EH (cell line): Measurements from ENCODE around the gene IDI2.
"Not testable (repeated sequence)": the region's sequence is repeated elsewhere in the genome, so short reads cannot be mapped to it uniquely, and the experiment has no call there.

Experiments used
- DNase-seq: peaks from one replicate; pipeline ENCODE4 v3.0.0-alpha.2; 2015; ENCODE audit warnings: low read depth

IDI2 gene

DNA sequence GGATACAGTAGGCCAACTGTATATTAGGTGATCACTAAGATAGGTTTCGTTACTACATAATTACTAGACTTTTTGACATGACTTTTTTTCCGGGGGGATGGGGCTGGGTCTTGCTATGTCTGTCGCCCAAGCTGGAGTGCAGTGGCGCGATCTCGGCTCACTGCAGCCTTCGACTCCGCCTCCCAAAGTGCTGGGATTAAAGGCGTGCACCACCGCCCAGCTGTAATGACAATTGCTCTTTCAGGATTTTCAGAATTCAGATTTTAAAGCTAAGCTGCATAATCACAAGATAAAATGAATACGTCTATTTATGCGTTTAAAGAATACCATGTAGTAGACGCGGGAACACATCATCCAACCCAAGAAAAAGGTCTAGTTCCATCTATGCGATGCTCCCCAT lies 22.3 kb upstream of the IDI2 start:
- DNase-seq = peak; percentile 24

- no peak for DNase-seq
Observed at GRCh38 chr10:1045415-1045814, 19.8 kb upstream of the IDI2 start.

DNA sequence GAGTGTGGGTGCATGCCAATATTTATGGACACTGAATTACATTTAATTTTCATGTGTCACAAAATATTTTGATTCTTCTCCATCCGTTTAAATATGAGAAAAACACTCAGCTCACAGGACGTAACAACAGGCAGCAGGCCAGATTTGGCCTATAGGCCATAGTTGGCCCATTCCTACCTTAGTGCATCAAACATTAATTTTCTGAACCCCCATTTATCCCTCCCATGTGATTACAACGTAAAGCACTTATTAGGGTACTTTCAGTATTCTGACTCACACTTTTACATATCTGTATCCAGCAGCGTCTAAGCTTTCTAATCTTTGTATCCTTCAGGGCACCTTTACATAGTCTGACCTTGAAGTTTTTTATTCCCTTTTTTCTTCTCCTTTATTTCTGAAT lies 19.3 kb upstream of the IDI2 start:
- DNase-seq = no peak

DNA sequence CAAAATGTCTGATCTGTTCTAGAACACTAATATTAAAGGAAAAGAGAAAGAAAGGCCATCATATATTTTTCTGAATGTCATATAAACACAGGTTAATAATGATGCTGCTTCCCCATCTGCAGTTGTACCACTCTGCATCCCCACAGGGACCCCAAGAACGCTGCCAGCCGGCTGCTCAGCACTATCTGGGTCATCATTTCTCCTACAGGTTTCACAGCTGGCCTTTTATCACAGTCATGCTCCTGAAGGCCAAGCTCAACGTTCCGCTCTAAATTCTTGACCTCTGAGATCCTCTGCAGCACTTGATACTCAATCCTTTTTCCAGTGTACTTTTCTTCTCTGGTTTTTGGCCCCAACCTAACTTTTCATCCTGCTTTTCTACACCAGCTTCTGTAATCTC lies 18.5 kb upstream of the IDI2 start:
- DNase-seq = no peak

DNA sequence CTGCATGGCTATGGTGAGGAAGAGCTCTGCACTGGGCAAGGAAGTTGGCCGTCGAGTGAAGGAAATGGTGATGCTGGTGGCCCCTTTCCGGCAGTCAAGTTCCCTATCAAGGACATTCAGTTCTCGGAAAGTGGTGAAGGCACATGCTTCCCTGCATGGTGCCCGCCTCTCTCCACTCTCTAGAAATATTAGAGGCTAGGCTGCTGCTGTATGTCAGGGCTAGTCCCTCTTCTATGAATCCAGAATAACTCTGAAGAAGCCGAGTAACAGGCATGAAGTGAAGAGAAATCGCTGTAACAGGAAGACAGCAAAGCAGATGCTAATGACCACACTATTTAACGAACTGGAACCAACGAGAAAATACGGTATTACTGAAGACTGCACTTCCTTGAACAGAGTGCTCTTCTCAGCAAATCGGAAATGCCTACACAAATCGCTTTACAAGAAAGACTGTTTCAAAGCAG lies 17.9 kb upstream of the IDI2 start:
- no peak for DNase-seq

DNA sequence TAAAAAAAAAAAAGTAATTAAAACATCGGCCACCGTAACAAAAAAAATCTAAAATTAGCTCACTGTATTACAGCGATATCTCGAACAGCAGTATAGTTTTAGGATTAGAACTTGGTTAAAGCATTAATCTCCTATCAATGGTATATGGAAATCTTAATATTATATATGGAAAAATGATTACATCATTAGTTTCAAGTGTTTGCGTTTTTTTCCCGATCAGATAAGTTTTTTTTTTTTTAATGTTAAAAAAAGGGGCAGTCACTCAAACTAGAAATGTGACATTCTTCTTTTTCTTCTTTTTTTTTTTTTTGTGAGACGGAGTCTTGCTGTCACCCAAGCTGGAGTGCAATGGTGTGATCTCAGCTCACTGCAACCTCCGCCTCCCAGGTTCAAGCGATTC lies 15.9 kb upstream of the IDI2 start:
- no peak for DNase-seq

DNA sequence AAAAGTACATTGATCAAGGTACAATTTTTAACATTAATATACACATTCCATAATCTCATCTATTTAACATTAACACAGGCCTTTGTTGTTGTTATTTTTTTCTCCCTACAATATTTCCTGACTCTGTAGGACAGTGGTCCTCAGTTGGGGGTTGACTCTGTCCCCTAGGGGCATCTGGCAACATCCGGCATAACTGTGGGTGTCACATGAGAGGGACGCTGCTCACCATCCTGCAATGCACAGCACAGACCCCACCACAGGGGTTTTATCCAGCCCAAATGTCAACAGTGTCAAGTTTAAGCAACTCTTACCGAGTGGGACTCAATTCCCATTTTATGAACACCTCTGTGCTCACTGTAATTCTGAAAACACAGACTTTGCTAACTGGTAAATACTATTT lies 14.5 kb upstream of the IDI2 start:
- no peak for DNase-seq

DNA sequence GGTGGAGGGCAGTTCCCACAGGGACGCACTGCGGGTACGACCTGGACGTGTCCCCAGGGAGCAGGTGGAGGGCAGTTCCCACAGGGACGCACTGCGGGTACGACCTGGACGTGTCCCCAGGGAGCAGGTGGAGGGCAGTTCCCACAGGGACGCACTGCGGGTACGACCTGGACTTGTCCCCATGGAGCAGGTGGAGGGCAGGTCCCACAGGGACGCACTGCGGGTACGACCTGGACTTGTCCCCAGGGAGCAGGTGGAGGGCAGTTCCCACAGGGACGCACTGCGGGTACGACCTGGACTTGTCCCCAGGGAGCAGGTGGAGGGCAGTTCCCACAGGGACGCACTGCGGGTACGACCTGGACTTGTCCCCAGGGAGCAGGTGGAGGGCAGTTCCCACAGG lies 13.1 kb upstream of the IDI2 start:
- not testable (repeated sequence) for DNase-seq

- no peak for DNase-seq
Observed at GRCh38 chr10:1037098-1037497, 11.4 kb upstream of the IDI2 start.

DNA sequence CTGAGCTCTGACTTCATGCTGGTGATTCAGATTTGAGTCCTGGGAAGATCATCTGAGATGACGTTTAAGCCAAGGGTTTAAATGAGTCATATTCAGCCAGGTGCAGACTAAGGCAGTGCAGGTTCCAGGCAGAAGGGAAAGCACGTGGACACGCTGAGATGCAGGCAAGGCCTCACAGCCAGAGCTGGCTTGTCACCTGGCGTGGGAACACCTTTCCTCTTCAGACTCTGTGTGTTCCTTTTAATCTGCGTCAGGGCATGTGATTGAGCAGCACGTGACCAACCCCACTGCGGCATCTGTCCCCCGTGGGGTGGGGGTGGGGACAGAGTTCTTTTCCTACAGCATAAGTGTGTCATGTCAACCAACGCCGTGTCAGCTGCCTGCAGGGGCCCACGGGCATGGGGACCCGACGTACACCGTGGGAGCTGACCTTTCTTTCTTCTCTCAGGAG lies 10.7 kb upstream of the IDI2 start:
- DNase-seq = peak; percentile 6

DNA sequence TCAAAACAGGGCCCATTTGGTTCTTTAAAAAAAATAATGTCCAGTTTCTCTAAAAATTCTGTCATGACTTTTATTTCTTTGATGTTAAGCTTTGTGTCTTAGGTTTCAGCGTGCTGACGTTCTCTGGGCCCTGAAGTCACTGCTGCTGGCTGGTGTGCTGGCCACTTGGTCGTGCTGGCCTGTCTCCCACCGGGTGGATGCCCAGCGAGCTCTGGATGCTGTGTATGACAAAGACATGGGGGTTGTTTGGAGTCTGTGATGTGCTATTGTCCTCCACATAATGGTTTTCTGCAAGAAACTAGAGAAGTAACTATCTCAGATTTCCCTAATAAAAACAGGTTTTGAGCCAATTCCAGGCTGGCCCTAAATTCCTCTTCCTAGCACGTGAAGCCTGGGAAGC lies 9.5 kb upstream of the IDI2 start:
- DNase-seq = peak; percentile 16

GRCh38 chr10:1034758-1035157 lies 9.1 kb upstream of the IDI2 start:
- DNase-seq = peak; percentile 36

GRCh38 chr10:1033601-1034000 lies 7.9 kb upstream of the IDI2 start:
- no peak for DNase-seq

DNA sequence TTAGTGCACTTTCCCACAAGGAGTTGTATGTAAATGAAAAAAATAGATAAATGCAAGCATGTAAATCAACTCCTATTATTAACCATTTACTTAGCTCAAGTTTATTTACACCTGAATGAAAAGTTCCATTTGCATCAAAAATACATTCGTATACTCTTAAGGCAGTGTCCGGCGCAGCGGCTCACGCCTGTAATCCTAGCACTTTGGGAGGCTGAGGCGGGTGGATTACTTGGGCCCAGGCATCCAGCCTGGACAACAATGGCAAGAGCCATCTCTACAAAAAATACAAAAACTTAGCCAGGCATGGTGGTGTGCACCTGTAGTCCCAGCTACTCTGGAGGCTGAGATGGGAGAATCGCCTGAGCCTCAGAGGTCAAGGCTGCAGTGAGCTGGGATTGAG lies 4.2 kb upstream of the IDI2 start:
- no peak for DNase-seq

DNA sequence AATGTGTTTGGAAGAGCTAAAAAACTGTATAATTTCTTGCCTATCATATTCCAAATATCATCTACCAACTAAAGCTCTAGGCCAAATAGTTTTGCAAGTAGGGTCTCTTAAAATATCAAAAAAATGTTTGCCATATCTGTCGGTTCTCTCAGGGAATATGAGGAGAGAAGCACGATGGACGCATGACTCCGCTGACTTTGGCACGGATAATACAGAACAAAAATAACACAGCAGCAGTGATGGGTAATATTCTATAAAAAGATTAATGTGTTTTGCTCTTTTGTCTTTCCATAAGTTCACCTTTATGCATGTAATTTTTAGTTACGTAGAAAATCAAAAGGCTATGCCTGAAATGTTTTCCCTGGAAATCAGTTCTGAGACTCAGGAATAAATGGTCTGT lies 919 bp upstream of the IDI2 start:
- no peak for DNase-seq

DNA sequence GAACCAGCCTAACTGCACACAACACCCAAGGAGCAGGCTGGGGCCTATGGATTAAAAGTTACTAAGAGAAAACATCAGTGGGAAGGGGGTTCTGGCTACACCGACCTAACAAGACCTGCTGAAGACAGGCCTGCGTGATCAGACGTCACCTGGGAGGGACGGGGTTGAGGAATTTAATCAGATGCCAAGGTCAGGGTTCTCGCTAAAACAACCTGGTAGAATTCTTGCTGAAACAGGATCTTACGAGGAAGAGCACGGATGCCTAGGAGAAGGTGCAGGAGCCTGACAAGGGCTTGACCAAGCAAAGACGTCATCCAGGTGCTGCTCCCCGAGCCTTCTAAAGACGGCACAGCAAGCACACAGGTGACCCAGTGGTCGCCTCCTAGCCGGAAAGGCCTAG lies 1.6 kb downstream of the IDI2 start:
- DNase-seq = no peak

- DNase-seq = no peak
Observed at GRCh38 chr10:1022413-1022812, 3.2 kb downstream of the IDI2 start.

DNA sequence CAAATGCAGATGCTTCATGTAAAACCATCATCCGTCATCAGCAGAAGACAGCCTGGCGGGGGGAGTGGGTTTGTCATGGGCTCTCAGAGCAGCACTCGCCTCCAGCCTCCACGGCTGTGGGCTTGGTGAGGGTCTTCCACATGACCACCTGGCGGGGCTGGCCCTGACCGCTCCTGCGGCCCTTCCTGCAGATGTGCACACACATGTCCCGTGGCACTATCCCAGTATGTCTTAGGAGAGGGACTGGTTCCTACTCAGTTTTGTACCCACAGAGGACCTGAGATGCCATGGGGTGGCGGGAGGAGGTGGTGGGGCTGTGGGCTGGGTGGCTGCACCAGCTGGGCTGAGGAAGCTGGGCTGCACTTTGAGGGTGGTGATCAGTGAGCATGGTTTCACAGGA lies 4.7 kb downstream of the IDI2 start:
- no peak for DNase-seq

GRCh38 chr10:1020460-1020859 lies 5.2 kb downstream of the IDI2 start:
- no peak for DNase-seq

DNA sequence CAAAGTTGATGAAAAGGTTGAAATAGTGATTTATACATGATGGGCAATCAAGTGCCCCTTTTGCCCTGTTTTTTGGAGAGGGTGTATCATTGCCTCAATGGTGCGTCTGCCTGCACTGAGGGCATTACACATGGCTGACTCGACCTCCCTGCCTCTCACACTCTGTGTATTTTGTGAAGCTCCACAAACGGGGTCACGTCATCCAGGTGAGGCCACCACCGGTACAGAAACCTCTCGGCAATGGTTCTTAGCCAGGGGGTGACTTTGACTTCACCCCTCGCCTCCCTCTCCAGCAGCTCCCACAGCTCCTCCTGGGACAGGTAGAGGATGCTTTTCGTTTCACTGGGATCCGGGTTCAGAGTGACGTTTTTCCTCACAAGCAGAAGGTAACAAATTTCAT lies 6.3 kb downstream of the IDI2 start:
- DNase-seq = no peak

GRCh38 chr10:1015688-1016087 lies 10.0 kb downstream of the IDI2 start:
- DNase-seq = no peak

GRCh38 chr10:1011696-1012095 lies 14.0 kb downstream of the IDI2 start:
- DNase-seq = no peak

- DNase-seq = no peak
Observed at GRCh38 chr10:1010703-1011102, 15.0 kb downstream of the IDI2 start.

DNA sequence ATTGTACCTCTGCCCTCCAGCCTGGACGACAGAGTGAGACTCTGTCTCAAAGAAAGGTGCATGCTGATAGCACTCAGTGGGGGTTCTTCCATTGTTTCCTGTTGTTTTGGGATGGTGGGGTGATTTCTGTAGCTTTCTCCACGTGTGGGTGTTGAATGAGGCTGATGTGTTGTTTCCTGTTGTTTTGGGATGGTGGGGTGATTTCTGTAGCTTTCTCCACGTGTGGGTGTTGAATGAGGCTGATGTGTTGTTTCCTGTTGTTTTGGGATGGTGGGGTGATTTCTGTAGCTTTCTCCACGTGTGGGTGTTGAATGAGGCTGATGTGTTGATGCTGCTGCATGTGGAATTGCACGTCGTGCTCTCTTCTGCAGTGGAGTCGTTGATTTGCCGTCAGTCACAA lies 15.7 kb downstream of the IDI2 start:
- DNase-seq = not testable (repeated sequence)

GRCh38 chr10:1009071-1009494 lies 16.6 kb downstream of the IDI2 start:
- no peak for DNase-seq
